OCI-LY3 (cell line): ENCODE measurements around the gene OR6B3.

Experiments used
- H2AFZ ChIP-seq: fragments of 200-600, 300-600 bp; shearing (Covaris generic); 2 replicates; pipeline ENCODE4 v1.6.0; 2014; ENCODE audit warnings: antibody characterized with exemption, low read depth, low read length
- H3K27ac ChIP-seq: fragments of 200-600, 300-600 bp; sonication (generic); 2 replicates; pipeline ENCODE4 v1.5.1; 2014; ENCODE audit warnings: mild to moderate bottlenecking, low read length, moderate library complexity, mixed read lengths
- H3K27me3 ChIP-seq: fragments of 200-600, 300-600 bp; sonication (generic); 2 replicates; pipeline ENCODE4 v1.6.1; 2014; ENCODE audit warnings: low read depth, low read length, mixed read lengths
- H3K36me3 ChIP-seq: fragments of 200-600, 300-600 bp; sonication (generic); replicated peaks from 2 replicates; pipeline ENCODE3; 2014; ENCODE audit warnings: low read depth, low read length, mixed read lengths
- H3K4me1 ChIP-seq: fragments of 300-600, 200-600 bp; sonication (generic); 2 replicates; pipeline ENCODE4 v1.6.1; 2014; ENCODE audit warnings: low read length, mixed read lengths
- H3K4me2 ChIP-seq: fragments of 200-600, 300-600 bp; sonication (generic); 2 replicates; pipeline ENCODE4 v1.6.1; 2014; ENCODE audit warnings: low read length, mixed read lengths
- H3K4me3 ChIP-seq: fragments of 300-600, 200-600 bp; sonication (generic); 2 replicates; pipeline ENCODE4 v1.5.1; 2014; ENCODE audit warnings: antibody characterized with exemption, mild to moderate bottlenecking, low read length, moderate library complexity
- H3K79me2 ChIP-seq: fragments of 300-600, 200-600 bp; shearing (Covaris generic); 2 replicates; pipeline ENCODE4 v1.6.1; 2014; ENCODE audit warnings: mild to moderate bottlenecking, low read length, mixed read lengths
- H3K9ac ChIP-seq: fragments of 300-600, 200-600 bp; shearing (Covaris generic); 2 replicates; pipeline ENCODE4 v1.6.0; 2014; ENCODE audit warnings: mild to moderate bottlenecking, low read length, moderate library complexity
- H3K9me3 ChIP-seq: fragments of 200-600, 300-600 bp; shearing (Covaris generic); 2 replicates; pipeline ENCODE4 v1.6.1; 2014; ENCODE audit warnings: low read length, mixed read lengths; ENCODE audit not compliant: insufficient read depth
- H4K20me1 ChIP-seq: fragments of 200-600, 300-600 bp; sonication (generic); 2 replicates; pipeline ENCODE4 v1.6.1; 2016; ENCODE audit warnings: low read length, mixed read lengths; ENCODE audit not compliant: insufficient read depth
- EZH2phosphoT487 ChIP-seq: fragments of 200-600 bp; shearing (Covaris generic); IDR thresholded peaks from 2 replicates; pipeline ENCODE4 v1.6.1; 2018; ENCODE audit warnings: antibody characterized with exemption, mixed run types, low read depth
- TF ChIP-seq, protein P1 (sequence below): fragments of 200-600, 300-600 bp; sonication (generic); IDR thresholded peaks from 2 replicates; pipeline ENCODE4 v1.5.1; 2014; ENCODE audit warnings: antibody characterized with exemption, low read length, low read depth

The OR6B3 gene

DNA sequence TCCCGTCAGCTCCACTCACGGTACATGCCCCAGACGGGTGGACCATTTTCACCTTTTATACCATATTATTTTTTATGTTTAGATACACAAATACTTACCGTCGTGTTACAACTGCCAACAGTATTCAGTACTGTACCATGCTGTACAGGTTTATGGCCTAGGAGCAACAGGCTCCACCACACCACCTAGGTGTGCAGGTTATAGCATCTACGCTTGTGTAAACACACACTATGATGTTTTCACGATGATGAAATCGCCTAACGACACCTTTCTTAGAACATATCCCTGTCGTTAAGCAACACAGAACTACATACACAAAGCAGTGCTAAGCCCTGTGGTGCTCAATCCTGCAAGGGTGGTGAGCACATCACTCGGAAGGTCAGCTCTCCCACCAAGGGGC is 52.6 kb downstream of the OR6B3 start:
- H3K27ac ChIP-seq = no peak overlapping the region
- no peaks in the 10 kb centered on the region for H3K27me3 ChIP-seq
- H3K79me2 ChIP-seq = no peaks in the 10 kb centered on the region
- no peaks in the 10 kb centered on the region for H3K4me1 ChIP-seq
- TF ChIP-seq EZH2phosphoT487 = no peak
- TF ChIP-seq, protein P1, sequence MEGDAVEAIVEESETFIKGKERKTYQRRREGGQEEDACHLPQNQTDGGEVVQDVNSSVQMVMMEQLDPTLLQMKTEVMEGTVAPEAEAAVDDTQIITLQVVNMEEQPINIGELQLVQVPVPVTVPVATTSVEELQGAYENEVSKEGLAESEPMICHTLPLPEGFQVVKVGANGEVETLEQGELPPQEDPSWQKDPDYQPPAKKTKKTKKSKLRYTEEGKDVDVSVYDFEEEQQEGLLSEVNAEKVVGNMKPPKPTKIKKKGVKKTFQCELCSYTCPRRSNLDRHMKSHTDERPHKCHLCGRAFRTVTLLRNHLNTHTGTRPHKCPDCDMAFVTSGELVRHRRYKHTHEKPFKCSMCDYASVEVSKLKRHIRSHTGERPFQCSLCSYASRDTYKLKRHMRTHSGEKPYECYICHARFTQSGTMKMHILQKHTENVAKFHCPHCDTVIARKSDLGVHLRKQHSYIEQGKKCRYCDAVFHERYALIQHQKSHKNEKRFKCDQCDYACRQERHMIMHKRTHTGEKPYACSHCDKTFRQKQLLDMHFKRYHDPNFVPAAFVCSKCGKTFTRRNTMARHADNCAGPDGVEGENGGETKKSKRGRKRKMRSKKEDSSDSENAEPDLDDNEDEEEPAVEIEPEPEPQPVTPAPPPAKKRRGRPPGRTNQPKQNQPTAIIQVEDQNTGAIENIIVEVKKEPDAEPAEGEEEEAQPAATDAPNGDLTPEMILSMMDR = no peak
- no peak overlapping the region for H3K4me2 ChIP-seq
- H3K36me3 ChIP-seq = peaks cover 4% of the 10 kb centered on the region
- no peak overlapping the region for H2AFZ ChIP-seq
- H3K9me3 ChIP-seq = no peaks in the 10 kb centered on the region
- H4K20me1 ChIP-seq = no peaks in the 10 kb centered on the region
- H3K4me3 ChIP-seq = no peak overlapping the region
- no peak overlapping the region for H3K9ac ChIP-seq

DNA sequence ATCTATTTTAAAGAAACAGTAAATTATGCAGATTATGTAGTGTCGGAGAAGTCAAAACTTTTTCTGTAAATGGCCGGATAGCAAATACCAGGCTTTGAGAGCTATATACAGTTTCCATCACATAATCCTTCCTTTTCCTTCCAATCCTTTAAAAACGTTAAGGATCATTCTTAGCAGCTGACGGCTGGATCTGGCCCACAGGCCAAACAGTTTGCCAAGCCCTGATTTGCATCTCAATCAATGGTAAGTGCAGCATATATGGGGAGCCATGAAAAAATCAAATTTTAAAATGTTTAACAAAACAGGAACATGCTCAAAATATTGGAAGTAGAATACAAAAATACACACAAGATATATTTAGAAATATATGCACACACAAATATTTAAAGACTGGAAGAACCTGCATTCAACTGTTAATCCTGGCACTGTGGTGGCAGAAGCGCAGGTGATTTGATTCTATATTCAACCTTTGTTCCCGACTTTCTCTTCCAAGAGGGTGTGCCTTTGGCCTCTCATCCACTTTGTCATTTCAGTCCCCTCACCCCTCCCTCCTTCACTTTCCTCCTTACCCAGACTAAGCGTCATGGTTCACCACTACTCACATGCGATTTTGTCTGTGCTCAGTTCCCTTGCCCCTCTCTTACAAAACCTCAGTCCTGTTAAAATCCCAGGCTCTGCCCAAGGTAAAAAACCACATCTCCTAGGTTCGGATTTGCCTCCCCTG is 55.5 kb downstream of the OR6B3 start:
- H3K36me3 ChIP-seq = peaks cover 4% of the 10 kb centered on the region

More for the DNA sequence above, 55.5 kb downstream of the OR6B3 start:
- Histone ChIP-seq H4K20me1 (no peaks in the 10 kb centered on the region), H2AFZ (no peak overlapping the region), H3K27me3 (no peaks in the 10 kb centered on the region), H3K9ac (no peak overlapping the region), H3K4me1 (no peaks in the 10 kb centered on the region), H3K79me2 (no peaks in the 10 kb centered on the region), H3K4me3 (no peak overlapping the region), H3K9me3 (no peaks in the 10 kb centered on the region), H3K4me2 (no peak overlapping the region), H3K27ac (no peak overlapping the region)
- TF ChIP-seq, protein P1 = no peak
- no peak for TF ChIP-seq EZH2phosphoT487
